IPS-11a (cell line): ENCODE measurements around the gene VMP1.
"Not testable (repeated sequence)": the region's sequence is repeated elsewhere in the genome, so short reads cannot be mapped to it uniquely, and the experiment has no call there.

Experiments used
- H3K4me3 ChIP-seq: one replicate; pipeline ENCODE4 v1.5.1; 2013; ENCODE audit warnings: low read depth, low read length, control low read depth

The VMP1 gene

GRCh38 chr17:59806322-59806721, 98.9 kb downstream of the VMP1 start:
- not testable (repeated sequence) for H3K4me3 ChIP-seq

- H3K4me3 ChIP-seq, result no peak overlapping the region
These were observed 100.5 kb downstream of the VMP1 start for GRCh38 chr17:59807892-59808509.

GRCh38 chr17:59810894-59811153, 103.4 kb downstream of the VMP1 start:
- no peak overlapping the region for H3K4me3 ChIP-seq

GRCh38 chr17:59811209-59811608, 103.8 kb downstream of the VMP1 start:
- H3K4me3 ChIP-seq, result no peak overlapping the region

GRCh38 chr17:59812139-59812538, 104.7 kb downstream of the VMP1 start:
- H3K4me3 ChIP-seq, result no peak overlapping the region

GRCh38 chr17:59814276-59814675, 106.8 kb downstream of the VMP1 start:
- H3K4me3 ChIP-seq, result no peak overlapping the region

- H3K4me3 ChIP-seq, result no peak overlapping the region
These were observed 107.2 kb downstream of the VMP1 start for GRCh38 chr17:59814685-59815084.

GRCh38 chr17:59815965-59816364, 108.5 kb downstream of the VMP1 start:
- no peak overlapping the region for H3K4me3 ChIP-seq

GRCh38 chr17:59825533-59826322, 118.3 kb downstream of the VMP1 start:
- no peak overlapping the region for H3K4me3 ChIP-seq

- H3K4me3 ChIP-seq, result no peak overlapping the region
These were observed 119.4 kb downstream of the VMP1 start for GRCh38 chr17:59826706-59827453.

- H3K4me3 ChIP-seq, result no peak overlapping the region
These were observed 120.4 kb downstream of the VMP1 start for GRCh38 chr17:59827721-59828477.

- H3K4me3 ChIP-seq, result no peak overlapping the region
These were observed 121.0 kb downstream of the VMP1 start for GRCh38 chr17:59828478-59828760.

GRCh38 chr17:59828819-59829216, 121.4 kb downstream of the VMP1 start:
- H3K4me3 ChIP-seq, result not testable (repeated sequence)

GRCh38 chr17:59829217-59830006, 122.0 kb downstream of the VMP1 start:
- H3K4me3 ChIP-seq, result no peak overlapping the region

- no peak overlapping the region for H3K4me3 ChIP-seq
These were observed 122.7 kb downstream of the VMP1 start for GRCh38 chr17:59830007-59830630.

- no peak overlapping the region for H3K4me3 ChIP-seq
These were observed 123.5 kb downstream of the VMP1 start for GRCh38 chr17:59830846-59831486.

- no peak overlapping the region for H3K4me3 ChIP-seq
These were observed 125.5 kb downstream of the VMP1 start for GRCh38 chr17:59832883-59833379.

GRCh38 chr17:59837308-59838051, 130.0 kb downstream of the VMP1 start:
- peak overlapping the region; percentile 99 for H3K4me3 ChIP-seq
